T-helper 1 cell treated with Interleukin-12 subunit alpha and Interleukin-12 subunit beta and Interleukin-4 antibody, amounts not matched to agents 30 ng/mL and 1 ng/mL, for 36 hours (primary cell): ENCODE data around the gene NHS. TPM values are rescaled to one million over a fixed set of nuclear protein-coding genes. Genes with fewer than 3 reads are reported as not detected.
"Not testable (repeated sequence)": the region's sequence is repeated elsewhere in the genome, so short reads cannot be mapped to it uniquely, and the experiment has no call there.

Experiments used
- intact Hi-C: fragments of 100-400 bp; cut with micrococcal nuclease; formaldehyde crosslinking; loops from one replicate; pipeline ENCODE4 v1.15.1; 2024
- total RNA-seq: library from RNA; stranded (reverse); gene quantifications from 2 replicates; pipeline ENCODE4 v1.2.3, GENCODE V29; 2022

Gene NHS
- total RNA-seq, 1 donor from 2014 or later = 5.4 TPM

- intact Hi-C loops = no loop called here
These were observed 171.4 kb downstream of the NHS start for GRCh38 chrX:17546356-17546755.

DNA sequence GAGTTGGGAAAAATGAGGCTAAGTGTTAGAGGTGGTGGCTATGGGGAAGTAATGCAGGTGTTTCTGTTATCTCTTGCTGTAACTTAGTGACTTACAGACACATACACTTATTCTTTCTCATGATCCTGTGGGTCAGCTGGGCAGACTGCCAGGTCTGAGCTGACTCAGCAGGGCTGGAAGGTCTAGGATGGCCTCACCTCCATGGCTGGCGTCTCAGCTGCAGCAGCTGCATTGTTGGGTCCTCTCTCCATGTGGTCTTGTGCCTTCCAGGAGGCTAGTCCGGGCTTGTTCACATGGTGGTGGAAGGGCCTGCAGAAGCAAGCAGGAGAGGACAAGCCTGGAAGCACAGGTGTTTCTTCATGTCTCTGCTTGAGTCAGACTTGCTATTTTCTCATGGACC is 172.7 kb downstream of the NHS start:
- intact Hi-C loops = no loop called here

- intact Hi-C loops = no loop called here
These were observed 174.2 kb downstream of the NHS start for GRCh38 chrX:17549107-17549651.

- intact Hi-C loops = no loop called here
These were observed 175.0 kb downstream of the NHS start for GRCh38 chrX:17550011-17550410.

- intact Hi-C loops = no loop called here
These were observed 177.1 kb downstream of the NHS start for GRCh38 chrX:17552044-17552650.

GRCh38 chrX:17553469-17553868 is 178.5 kb downstream of the NHS start:
- intact Hi-C loops = no loop called here

DNA sequence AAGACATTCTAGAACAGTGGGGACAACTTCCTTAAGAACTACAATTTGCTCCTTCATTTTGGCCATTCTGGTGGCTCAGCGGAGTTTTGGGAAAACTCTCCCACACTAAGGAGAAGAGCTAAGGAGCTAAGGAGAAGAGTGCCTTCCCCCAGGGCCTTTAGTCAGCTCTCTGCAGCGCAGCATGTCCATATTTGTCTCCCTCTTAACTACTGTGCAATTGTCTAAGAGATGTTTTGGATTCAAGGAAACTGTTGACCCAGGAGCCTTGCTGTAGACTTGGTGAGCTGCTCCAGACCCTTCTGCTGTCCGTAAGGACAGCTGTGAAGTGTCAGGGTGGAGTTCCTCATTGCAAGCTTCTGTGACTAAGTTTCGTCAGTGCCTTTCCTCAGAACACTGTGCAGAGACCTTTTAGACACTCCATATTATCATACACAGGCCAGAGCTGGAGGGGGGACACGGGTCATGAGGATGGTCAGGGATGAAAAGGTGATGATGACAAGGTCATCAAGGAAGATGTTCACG is 179.0 kb downstream of the NHS start:
- intact Hi-C loops = no loop called here

DNA sequence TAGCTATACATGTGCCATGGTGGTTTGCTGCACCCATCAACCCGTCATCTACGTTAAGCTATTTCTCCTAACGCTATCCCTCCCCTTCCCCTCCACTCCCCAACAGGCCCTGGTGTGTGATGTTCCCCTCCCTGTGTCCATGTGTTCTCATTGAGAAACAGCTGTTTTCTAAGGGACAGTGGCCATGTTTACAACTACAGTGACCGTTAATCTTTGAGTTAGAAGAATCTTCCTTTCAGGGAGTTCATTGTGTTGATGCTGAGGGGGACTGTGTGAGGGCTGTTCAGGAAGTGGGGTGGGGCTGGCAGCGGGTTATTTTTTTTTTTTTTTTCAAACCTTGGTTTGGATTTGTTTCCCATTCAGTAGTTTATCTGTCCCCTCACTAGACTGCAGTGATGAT is 179.9 kb downstream of the NHS start:
- intact Hi-C loops = no loop called here

GRCh38 chrX:17555846-17556245 is 180.8 kb downstream of the NHS start:
- intact Hi-C loops = no loop called here

GRCh38 chrX:17559728-17560379 is 184.9 kb downstream of the NHS start:
- intact Hi-C loops = no loop called here

GRCh38 chrX:17560385-17560784 is 185.4 kb downstream of the NHS start:
- intact Hi-C loops = no loop called here

- intact Hi-C loops = no loop called here
These were observed 188.1 kb downstream of the NHS start for GRCh38 chrX:17563076-17563475.

DNA sequence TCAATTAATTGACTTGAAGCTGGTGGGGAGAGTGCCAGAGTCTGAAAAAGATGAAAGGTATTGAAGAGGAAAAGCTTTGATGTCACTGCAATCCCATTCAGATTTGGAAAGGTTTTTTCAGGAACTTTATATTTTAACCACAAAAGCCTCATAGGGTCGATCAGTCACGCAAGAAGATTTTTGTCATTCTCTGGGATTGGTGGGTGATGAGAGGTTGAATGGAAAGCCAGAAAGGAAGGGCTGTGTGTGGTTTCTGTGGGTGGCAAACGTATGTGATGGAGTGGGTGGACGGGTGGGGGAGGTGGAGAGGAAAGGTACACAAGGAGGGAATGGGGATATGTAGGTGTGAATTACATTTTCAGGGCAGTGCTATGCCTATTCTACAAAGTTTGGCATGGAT is 188.5 kb downstream of the NHS start:
- intact Hi-C loops = no loop called here

- intact Hi-C loops = no loop called here
These were observed 189.8 kb downstream of the NHS start for GRCh38 chrX:17564689-17565409.

GRCh38 chrX:17566740-17567139 is 191.7 kb downstream of the NHS start:
- intact Hi-C loops = no loop called here

DNA sequence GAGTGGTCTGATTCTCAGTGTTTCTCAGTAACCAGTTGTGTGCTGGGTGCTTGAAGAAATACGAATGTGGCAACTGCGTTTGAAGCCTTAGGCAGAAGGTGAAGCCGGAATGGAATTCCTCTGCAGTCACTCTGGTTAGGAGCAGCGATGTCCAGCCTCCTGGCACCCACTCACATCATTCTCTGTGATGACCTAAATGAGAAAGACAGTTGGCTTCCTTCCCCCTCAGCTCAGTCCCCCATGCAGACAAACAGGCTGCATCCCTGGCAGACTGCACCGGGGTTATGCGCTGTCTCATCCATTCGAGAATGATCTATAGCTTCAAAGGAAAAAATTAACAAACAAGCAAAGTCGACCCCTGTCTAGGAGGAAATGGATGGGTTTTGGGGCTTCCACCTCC is 192.2 kb downstream of the NHS start:
- intact Hi-C loops = no loop called here

DNA sequence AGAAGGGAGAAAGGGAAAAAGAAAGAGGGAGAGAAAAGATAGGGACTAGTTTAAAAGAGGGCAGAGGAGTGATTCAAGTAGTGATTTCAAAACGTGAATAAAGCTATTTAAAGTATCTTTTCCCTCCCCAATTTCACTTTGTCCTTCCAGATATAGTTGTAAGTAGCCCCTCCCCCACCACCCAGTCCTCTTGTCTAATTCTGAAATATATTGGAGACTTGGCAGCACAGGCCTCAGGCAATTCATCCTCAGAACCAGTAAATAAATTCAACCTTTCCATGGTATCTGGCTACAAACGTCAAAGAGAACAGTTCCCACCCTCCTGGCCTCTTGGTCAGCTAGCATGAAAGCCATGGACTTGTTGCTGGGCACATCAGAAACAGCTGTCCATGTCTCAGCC is 192.8 kb downstream of the NHS start:
- intact Hi-C loops = no loop called here

GRCh38 chrX:17568804-17569203 is 193.8 kb downstream of the NHS start:
- intact Hi-C loops = not testable (repeated sequence)

- intact Hi-C loops = no loop called here
These were observed 204.0 kb downstream of the NHS start for GRCh38 chrX:17579026-17579425.

- intact Hi-C loops = no loop called here
These were observed 205.6 kb downstream of the NHS start for GRCh38 chrX:17580539-17581152.

- intact Hi-C loops = no loop called here
These were observed 206.6 kb downstream of the NHS start for GRCh38 chrX:17581641-17582040.

- intact Hi-C loops = no loop called here
These were observed 209.3 kb downstream of the NHS start for GRCh38 chrX:17584248-17584681.
